ENCODE data around the gene DNAJC4.

GRCh38 chr11:64253043-64253442 lies 22.7 kb downstream of the DNAJC4 start:
- TF ChIP-seq CTCF (IDR thresholded peaks at IDR 0.05) = no peak
- no peak for TF ChIP-seq POLR2A (IDR thresholded peaks at IDR 0.05)

Data from thyroid gland (tissue), 4 donors.